ENCODE results near the gene BMPR1A.

- no peak for TF ChIP-seq CTCF (IDR thresholded peaks at IDR 0.05)
- TF ChIP-seq SMAD3 (CRISPR knock-in tag; IDR thresholded peaks at IDR 0.05; ENCODE audit: borderline replicate concordance) = no peak
- TF ChIP-seq MAX (CRISPR knock-in tag; IDR thresholded peaks at IDR 0.05) = no peak
- no peak for TF ChIP-seq ZNF138 (CRISPR knock-in tag; conservative IDR thresholded peaks at IDR 0.05)
- no peak for TF ChIP-seq FOXP1 (CRISPR knock-in tag; IDR thresholded peaks at IDR 0.05; ENCODE audit: borderline replicate concordance)
- TF ChIP-seq TP53 (CRISPR knock-in tag; IDR thresholded peaks at IDR 0.05) = no peak
- TF ChIP-seq PREB (CRISPR knock-in tag; IDR thresholded peaks at IDR 0.05; ENCODE audit: borderline replicate concordance) = no peak
- TF ChIP-seq E2F4 (CRISPR knock-in tag; IDR thresholded peaks at IDR 0.05; ENCODE audit: borderline replicate concordance, low read depth) = no peak
- TF ChIP-seq E2F1 (CRISPR knock-in tag; IDR thresholded peaks at IDR 0.05) = no peak
- no peak for TF ChIP-seq ZNF317 (CRISPR knock-in tag; IDR thresholded peaks at IDR 0.05; ENCODE audit: borderline replicate concordance, low read depth)
- TF ChIP-seq NR3C1 (CRISPR knock-in tag; conservative IDR thresholded peaks at IDR 0.05; ENCODE audit: low read depth) = no peak
- TF ChIP-seq ZNF232 (CRISPR knock-in tag; IDR thresholded peaks at IDR 0.05) = no peak
These were observed 9.1 kb downstream of the BMPR1A start for GRCh38 chr10:86765548-86765947.
